GM12878 (cell line): Measurements from ENCODE around the gene PRKN. TPM values are rescaled to one million over a fixed set of nuclear protein-coding genes. Genes with fewer than 3 reads are reported as not detected.

ENCODE experiments used
- ATAC-seq: fragments of 200-7000 bp; cut with Tn5 transposase; 3 replicates; pipeline ENCODE4 v1.9.1; 2020; ENCODE audit warnings: mild to moderate bottlenecking, moderate library complexity
- BruUV-seq: library from RNA; stranded (reverse); fragments of 400-500 nt; replicated peaks from 2 replicates; lab custom pipeline; 2021; lab: Mats Ljungman, UMichigan
- CTCF ChIA-PET: fragments of 300-600 bp; sonication (Branson Sonifier 250); formaldehyde crosslinking; extraction: SDS; loops from one replicate; lab custom pipeline; 2021; ENCODE audit warnings: inconsistent platforms; lab: Yijun Ruan, JAX
- POLR2A ChIA-PET: fragments of 350-600 bp; formaldehyde crosslinking; extraction: SDS; loops from one replicate; lab custom pipeline; 2021; ENCODE audit warnings: inconsistent platforms; lab: Charles Lee
- RAD21 ChIA-PET: fragments of 300-600 bp; sonication (Branson Sonifier 250); formaldehyde crosslinking; loops from one replicate; lab custom pipeline; 2023; ENCODE audit warnings: antibody characterized with exemption; ENCODE audit not compliant: unreplicated experiment; lab: Charles Lee
- SMC1A ChIA-PET: fragments of 300-600 bp; sonication (Branson Sonifier 250); formaldehyde crosslinking; loops from one replicate; lab custom pipeline; 2023; ENCODE audit not compliant: unreplicated experiment, uncharacterized antibody; lab: Charles Lee
- DNase-seq: peaks from one replicate; pipeline ENCODE4 v3.0.0-alpha.2; 2011; ENCODE audit warnings: low read depth, low spot score
- FAIRE-seq: peaks from 3 replicates; lab custom pipeline; 2011; peaks lifted over from hg19 to GRCh38; lab: Jason Lieb, UNC
- H2AFZ ChIP-seq: 2 replicates; pipeline ENCODE4 v1.6.0; 2011; ENCODE audit warnings: low read depth, low read length, control low read depth; ENCODE audit not compliant: control insufficient read depth
- H3K27ac ChIP-seq: 2 replicates; pipeline ENCODE4 v1.5.1; 2011; ENCODE audit warnings: control low read depth; ENCODE audit not compliant: control insufficient read depth, insufficient read depth
- H3K27me3 ChIP-seq, 2 experiments: replicated peaks in 1 of 2; 2 replicates each; pipeline versions ENCODE4 v1.6.0 to v1.6.1; 2011; ENCODE audit warnings: low read length in 1 of 2; ENCODE audit not compliant: control insufficient read depth in 2 of 2, insufficient read depth in 2 of 2
- H3K36me3 ChIP-seq, 2 experiments: 2 replicates each; pipeline ENCODE4 v1.5.1; 2011; ENCODE audit warnings: low read length in 1 of 2; ENCODE audit not compliant: control insufficient read depth in 2 of 2, insufficient read depth in 2 of 2
- H3K4me1 ChIP-seq: 2 replicates; pipeline ENCODE4 v1.6.1; 2011; ENCODE audit warnings: mild to moderate bottlenecking, low read length, moderate library complexity, mixed read lengths; ENCODE audit not compliant: control insufficient read depth, insufficient read depth
- H3K4me2 ChIP-seq: 2 replicates; pipeline ENCODE4 v1.6.0; 2011; ENCODE audit warnings: control low read depth; ENCODE audit not compliant: control insufficient read depth, insufficient read depth
- H3K4me3 ChIP-seq: fragments of 200-600 bp; sonication (generic); 2 replicates; pipeline ENCODE4 v1.5.1; 2016
- H3K79me2 ChIP-seq: 2 replicates; pipeline ENCODE4 v1.6.0; 2011; ENCODE audit warnings: low read length; ENCODE audit not compliant: control insufficient read depth, insufficient read depth
- H3K9ac ChIP-seq: 2 replicates; pipeline ENCODE4 v1.8.0; 2011; ENCODE audit warnings: low read length, control low read depth, mixed read lengths; ENCODE audit not compliant: control insufficient read depth, insufficient read depth
- H3K9me3 ChIP-seq: replicated peaks from 3 replicates; pipeline ENCODE4 v1.5.1; 2011; ENCODE audit warnings: mild to moderate bottlenecking, low read length; ENCODE audit not compliant: control insufficient read depth, insufficient read depth
- H4K20me1 ChIP-seq: 2 replicates; pipeline ENCODE4 v1.6.0; 2011; ENCODE audit not compliant: control insufficient read depth, insufficient read depth
- BHLHE40 ChIP-seq, 2 experiments: fragments of 450-650 bp in 1 of 2; IDR thresholded peaks; 2 replicates each; pipeline ENCODE4 v1.6.1; 2011 to 2017; ENCODE audit warnings: low read depth in 2 of 2, borderline replicate concordance in 1 of 2, improper control_type of control experiment in 1 of 2, low read length in 1 of 2, mild to moderate bottlenecking in 1 of 2
- CHD4 ChIP-seq: fragments of 200-600 bp; sonication (generic); IDR thresholded peaks from 2 replicates; pipeline ENCODE4 v1.6.1; 2016; ENCODE audit warnings: mild to moderate bottlenecking
- EED ChIP-seq: sonication (generic); IDR thresholded peaks from 2 replicates; pipeline ENCODE4 v1.6.1; 2016; ENCODE audit warnings: antibody characterized with exemption, low read depth
- EZH2 ChIP-seq: IDR thresholded peaks from 2 replicates; pipeline ENCODE4 v1.6.1; 2012; ENCODE audit warnings: low read depth, mild to moderate bottlenecking, control low read depth, inconsistent platforms, low read length, borderline replicate concordance; ENCODE audit not compliant: control insufficient read depth
- GATAD2B ChIP-seq: fragments of 450-650 bp; conservative IDR thresholded peaks from 2 replicates; pipeline ENCODE4 v1.6.1; 2017; ENCODE audit warnings: low read depth, mild to moderate bottlenecking, moderate library complexity
- KDM1A ChIP-seq: fragments of 200-600 bp; sonication (generic); IDR thresholded peaks from 2 replicates; pipeline ENCODE4 v1.6.1; 2016; ENCODE audit warnings: borderline replicate concordance
- MTA2 ChIP-seq: fragments of 450-650 bp; IDR thresholded peaks from 2 replicates; pipeline ENCODE4 v1.6.1; 2016; ENCODE audit warnings: low read depth, mild to moderate bottlenecking, moderate library complexity
- NFXL1 ChIP-seq: fragments of 450-650 bp; IDR thresholded peaks from 2 replicates; pipeline ENCODE4 v1.6.1; 2017; ENCODE audit warnings: antibody characterized with exemption, mild to moderate bottlenecking, borderline replicate concordance
- NFYA ChIP-seq: IDR thresholded peaks from 2 replicates; pipeline ENCODE4 v1.6.1; 2011; ENCODE audit warnings: low read depth, mild to moderate bottlenecking, low read length, improper control_type of control experiment, borderline replicate concordance
- PAX5 ChIP-seq: IDR thresholded peaks from 2 replicates; pipeline ENCODE4 v1.6.1; 2011; ENCODE audit warnings: low read depth, low read length, borderline replicate concordance
- PRDM15 ChIP-seq: fragments of 450-650 bp; formaldehyde crosslinking; IDR thresholded peaks from 2 replicates; pipeline ENCODE4 v1.4.0; 2020; ENCODE audit warnings: mild to moderate bottlenecking, moderate library complexity
- RCOR1 ChIP-seq: conservative IDR thresholded peaks from 2 replicates; pipeline ENCODE4 v1.6.1; 2012; ENCODE audit warnings: low read depth, low read length, improper control_type of control experiment
- REST ChIP-seq: IDR thresholded peaks from 2 replicates; pipeline ENCODE4 v1.6.1; 2012; ENCODE audit warnings: mild to moderate bottlenecking, low read depth, low read length
- TCF12 ChIP-seq: IDR thresholded peaks from 2 replicates; pipeline ENCODE4 v1.6.1; 2011; ENCODE audit warnings: low read depth, mild to moderate bottlenecking, low read length
- TCF7 ChIP-seq: IDR thresholded peaks from 2 replicates; pipeline ENCODE4 v1.6.1; 2014; ENCODE audit warnings: antibody characterized with exemption, borderline replicate concordance
- WRNIP1 ChIP-seq: IDR thresholded peaks from 2 replicates; pipeline ENCODE4 v1.6.1; 2011; ENCODE audit warnings: low read depth, low read length, improper control_type of control experiment, borderline replicate concordance
- WGBS: methylation state at CpG from one replicate; pipeline ENCODE4 v1.1.6; 2016; ENCODE audit warnings: low lambda C conversion rate; ENCODE audit not compliant: insufficient replicate concordance, insufficient coverage; ENCODE audit errors: missing lambda C conversion rate; 5-methylcytosine and 5-hydroxymethylcytosine counted together
- in situ Hi-C: fragments of 300-500 bp; cut with MboI; formaldehyde crosslinking; loops from 9 replicates; pipeline ENCODE4 v1.14.3; 2018; ENCODE audit warnings: mixed read lengths
- intact Hi-C: fragments of 100-400 bp; cut with micrococcal nuclease; formaldehyde crosslinking; loops from one replicate; pipeline ENCODE4 v1.14.2; 2022; ENCODE audit not compliant: unreplicated experiment
- polyA plus RNA-seq, 11 experiments: library from polyadenylated mRNA; depleted of rRNA in 4 of 11; unstranded in 6 of 11; stranded (reverse) in 5 of 11; fragments of >200 nt; fragmentation: Nextera tagmentation in 4 of 11; fragmentation: Illumina TruSeq in 1 of 11; extraction: Ambion mirVana in 4 of 11; extraction: Trizol in 1 of 11; gene quantifications; 1 replicate in 1 of 11; 2 replicates in 10 of 11; pipeline versions ENCODE4 v1.2.1 to v1.2.3, GENCODE V29; 2011 to 2016; ENCODE audit warnings: inconsistent platforms in 2 of 11, missing spikeins in 2 of 11, low read depth in 1 of 11
- total RNA-seq, 4 experiments: library from RNA; depleted of rRNA in 3 of 4; stranded (reverse); fragments of >200 nt in 3 of 4; fragmentation: Illumina TruSeq in 1 of 4; extraction: Trizol in 1 of 4; gene quantifications; 2 replicates each; pipeline versions ENCODE4 v1.2.1 to v1.2.3, GENCODE V29; 2013 to 2021

Gene PRKN
- total and polyA plus RNA-seq, 10 of the 15 experiments (the other 5 are each of a cell fraction or from before 2014, with no cell fraction given) = 0.06 to 0.09 TPM; not detected in 8

- FAIRE-seq (no peak), DNase-seq (no peak), ATAC-seq (no peak)
- no peaks in the 10 kb centered on the region for H3K36me3 ChIP-seq
- intact Hi-C loops (no loop called here), in situ Hi-C loops (no loop called here)
- H4K20me1 ChIP-seq = no peaks in the 10 kb centered on the region
- SMC1A ChIA-PET = no interaction called here
- H3K4me3 ChIP-seq = no peak overlapping the region
- no peak overlapping the region for H3K9ac ChIP-seq
- POLR2A ChIA-PET = no interaction called here
- no peak overlapping the region for H2AFZ ChIP-seq
- H3K4me2 ChIP-seq = no peak overlapping the region
- H3K9me3 ChIP-seq = no peaks in the 10 kb centered on the region
- RAD21 ChIA-PET = no interaction called here
- H3K4me1 ChIP-seq = no peaks in the 10 kb centered on the region
- 0% methylated on average over 2 of the region's 2 CpGs for WGBS
- BruUV-seq = no TSS peak
- CTCF ChIA-PET = interaction anchor here (1.2 kb wide), 1 partner anchor 13 kb away, joined by 3 read pairs; no protein-coding TSS in a partner anchor
- H3K79me2 ChIP-seq = no peaks in the 10 kb centered on the region
- no peak overlapping the region for H3K27ac ChIP-seq
- H3K27me3 ChIP-seq = no peaks in the 10 kb centered on the region
- TF ChIP-seq BHLHE40 (IDR thresholded peaks at IDR 0.05; ENCODE audit: borderline replicate concordance in 1 of 2, low read depth in 2 of 2, low read length in 1 of 2) (no peak), TCF7 (no peak), REST (no peak), EED (no peak), GATAD2B (no peak), MTA2 (no peak), NFXL1 (no peak), EZH2 (no peak), KDM1A (no peak), WRNIP1 (no peak), PRDM15 (CRISPR knock-in tag) (no peak), PAX5 (no peak), CHD4 (no peak), TCF12 (no peak), NFYA (no peak), RCOR1 (no peak)
Observed at GRCh38 chr6:162234631-162235030, 492.9 kb downstream of the PRKN start.
